Measurements from ENCODE around the gene NEFH. TPM values are rescaled to one million over a fixed set of nuclear protein-coding genes. Genes with fewer than 3 reads are reported as not detected.

Gene NEFH
- total RNA-seq, 4 donors from 2014 or later, result 0.54 to 0.83 (median 0.66) TPM; not detected in 1

- no peak for DNase-seq
- Histone ChIP-seq H3K27ac (no peak overlapping the region), H3K9me3 (no peaks in the 10 kb centered on the region), H3K4me3 (no peak overlapping the region), H3K4me1 (no peaks in the 10 kb centered on the region), H3K36me3 (no peaks in the 10 kb centered on the region), H3K27me3 (no peaks in the 10 kb centered on the region)
- TF ChIP-seq, protein P1, sequence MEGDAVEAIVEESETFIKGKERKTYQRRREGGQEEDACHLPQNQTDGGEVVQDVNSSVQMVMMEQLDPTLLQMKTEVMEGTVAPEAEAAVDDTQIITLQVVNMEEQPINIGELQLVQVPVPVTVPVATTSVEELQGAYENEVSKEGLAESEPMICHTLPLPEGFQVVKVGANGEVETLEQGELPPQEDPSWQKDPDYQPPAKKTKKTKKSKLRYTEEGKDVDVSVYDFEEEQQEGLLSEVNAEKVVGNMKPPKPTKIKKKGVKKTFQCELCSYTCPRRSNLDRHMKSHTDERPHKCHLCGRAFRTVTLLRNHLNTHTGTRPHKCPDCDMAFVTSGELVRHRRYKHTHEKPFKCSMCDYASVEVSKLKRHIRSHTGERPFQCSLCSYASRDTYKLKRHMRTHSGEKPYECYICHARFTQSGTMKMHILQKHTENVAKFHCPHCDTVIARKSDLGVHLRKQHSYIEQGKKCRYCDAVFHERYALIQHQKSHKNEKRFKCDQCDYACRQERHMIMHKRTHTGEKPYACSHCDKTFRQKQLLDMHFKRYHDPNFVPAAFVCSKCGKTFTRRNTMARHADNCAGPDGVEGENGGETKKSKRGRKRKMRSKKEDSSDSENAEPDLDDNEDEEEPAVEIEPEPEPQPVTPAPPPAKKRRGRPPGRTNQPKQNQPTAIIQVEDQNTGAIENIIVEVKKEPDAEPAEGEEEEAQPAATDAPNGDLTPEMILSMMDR (IDR thresholded peaks at IDR 0.05), result no peak
- no peak for TF ChIP-seq POLR2A (IDR thresholded peaks at IDR 0.05)
These were observed 23.8 kb upstream of the NEFH start for GRCh38 chr22:29456211-29456671.

DNA sequence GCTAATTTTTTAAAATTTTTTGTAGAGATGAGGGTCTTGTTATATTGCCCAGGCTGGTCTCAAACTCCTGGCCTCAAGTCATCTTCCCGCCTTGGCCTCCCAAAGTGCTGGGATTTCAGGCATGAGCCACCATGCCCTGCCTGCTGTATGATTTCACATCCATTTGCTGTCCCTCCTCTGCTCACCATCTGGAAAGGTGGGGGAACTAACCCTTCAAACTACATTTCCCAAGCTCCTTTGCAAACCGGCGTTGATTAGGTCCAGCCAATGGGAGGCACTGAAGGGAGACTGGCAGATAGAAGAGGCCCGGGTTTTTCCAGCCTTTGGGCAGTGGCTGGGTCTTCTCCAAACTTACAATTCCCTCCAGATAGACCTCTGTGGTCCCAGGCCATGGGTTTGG lies 22.3 kb upstream of the NEFH start:
- Histone ChIP-seq H3K4me3 (no peak overlapping the region), H3K4me1 (no peaks in the 10 kb centered on the region), H3K27ac (no peak overlapping the region), H3K9me3 (no peaks in the 10 kb centered on the region), H3K27me3 (no peaks in the 10 kb centered on the region), H3K36me3 (no peaks in the 10 kb centered on the region)
- no peak for DNase-seq
- no peak for TF ChIP-seq POLR2A (IDR thresholded peaks at IDR 0.05)
- TF ChIP-seq, protein P1 (IDR thresholded peaks at IDR 0.05), result no peak

DNA sequence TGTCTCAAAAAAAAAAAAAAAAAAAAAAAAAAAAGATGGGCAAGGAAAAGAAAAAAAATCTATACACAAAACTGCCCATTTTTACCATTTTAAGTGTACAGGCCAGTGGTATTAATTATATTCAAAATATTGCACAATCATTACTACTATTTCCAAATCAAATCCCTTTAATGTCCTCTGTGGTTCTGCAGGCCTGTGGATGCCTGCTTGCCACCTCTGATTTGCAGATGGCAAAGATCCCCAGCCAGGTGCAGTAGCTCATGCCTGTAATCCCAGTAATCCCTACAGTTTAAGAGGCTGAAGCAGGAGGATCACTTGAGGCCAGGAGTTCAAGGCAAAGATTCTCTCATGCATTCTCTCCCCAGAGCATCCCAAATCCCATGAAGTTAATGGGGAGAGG lies 21.5 kb upstream of the NEFH start:
- H3K4me3 ChIP-seq, result no peak overlapping the region
- no peaks in the 10 kb centered on the region for H3K4me1 ChIP-seq
- H3K9me3 ChIP-seq, result no peaks in the 10 kb centered on the region
- no peak overlapping the region for H3K27ac ChIP-seq
- no peak for TF ChIP-seq POLR2A (IDR thresholded peaks at IDR 0.05)
- TF ChIP-seq, protein P1 (IDR thresholded peaks at IDR 0.05), result no peak
- no peaks in the 10 kb centered on the region for H3K27me3 ChIP-seq
- no peaks in the 10 kb centered on the region for H3K36me3 ChIP-seq
- DNase-seq, result no peak

- Histone ChIP-seq H3K4me1 (no peaks in the 10 kb centered on the region), H3K9me3 (no peaks in the 10 kb centered on the region)
- no peak for TF ChIP-seq POLR2A (IDR thresholded peaks at IDR 0.05)
- TF ChIP-seq, protein P1 (IDR thresholded peaks at IDR 0.05), result no peak
These were observed 20.2 kb upstream of the NEFH start for GRCh38 chr22:29459773-29460172.

GRCh38 chr22:29461263-29461662 lies 18.8 kb upstream of the NEFH start:
- no peaks in the 10 kb centered on the region for H3K9me3 ChIP-seq
- H3K36me3 ChIP-seq, result no peaks in the 10 kb centered on the region
- TF ChIP-seq POLR2A (IDR thresholded peaks at IDR 0.05), result no peak
- TF ChIP-seq, protein P1 (IDR thresholded peaks at IDR 0.05), result no peak
- H3K27me3 ChIP-seq, result no peaks in the 10 kb centered on the region
- H3K4me1 ChIP-seq, result no peaks in the 10 kb centered on the region
- peak in 1 of 3 donors; percentile 5 for DNase-seq
- no peak overlapping the region for H3K4me3 ChIP-seq
- no peak overlapping the region for H3K27ac ChIP-seq

More at GRCh38 chr22:29459773-29460172, 20.2 kb upstream of the NEFH start:
- H3K4me3 ChIP-seq, result no peak overlapping the region
- no peaks in the 10 kb centered on the region for H3K36me3 ChIP-seq
- DNase-seq, result no peak
- no peaks in the 10 kb centered on the region for H3K27me3 ChIP-seq
- H3K27ac ChIP-seq, result no peak overlapping the region

DNA sequence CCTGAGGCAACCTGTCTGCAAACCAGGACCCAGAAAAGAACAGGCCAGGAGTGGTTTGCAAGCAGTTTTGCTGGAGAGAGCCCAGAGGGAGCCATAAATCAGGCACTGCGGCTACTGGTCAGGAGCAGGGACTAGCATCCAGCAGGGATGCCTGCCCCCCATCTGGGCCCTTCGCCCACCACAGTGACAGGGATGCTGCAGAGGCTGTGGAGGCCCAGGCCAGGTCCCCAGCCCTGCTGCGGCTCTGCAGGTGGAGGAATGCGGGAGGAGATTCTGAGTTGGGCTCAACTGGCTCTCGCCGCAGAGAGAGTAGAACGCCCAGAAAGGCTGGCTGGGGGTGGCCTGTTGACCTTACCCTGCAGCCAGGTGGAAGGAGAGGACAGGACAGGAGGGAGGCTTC lies 16.4 kb upstream of the NEFH start:
- Histone ChIP-seq H3K4me1 (no peaks in the 10 kb centered on the region), H3K4me3 (no peak overlapping the region), H3K36me3 (no peaks in the 10 kb centered on the region), H3K27me3 (no peaks in the 10 kb centered on the region), H3K27ac (no peak overlapping the region), H3K9me3 (no peaks in the 10 kb centered on the region)
- TF ChIP-seq, protein P1 (IDR thresholded peaks at IDR 0.05), result no peak
- TF ChIP-seq POLR2A (IDR thresholded peaks at IDR 0.05), result no peak
- DNase-seq, result no peak
